IMR-90 (cell line): ENCODE measurements around the gene FAM184A. TPM values are rescaled to one million over a fixed set of nuclear protein-coding genes. Genes with fewer than 3 reads are reported as not detected.

Source experiments
- ATAC-seq: fragments of 200-7000 bp; cut with Tn5 transposase; 2 replicates; pipeline ENCODE4 v1.9.1; 2020; ENCODE audit warnings: low read depth, mild to moderate bottlenecking, moderate library complexity
- BruUV-seq: library from RNA; stranded (reverse); fragments of 400-500 nt; replicated peaks from 2 replicates; lab custom pipeline; 2021; lab: Mats Ljungman, UMichigan
- CTCF ChIA-PET: fragments of 300-600 bp; formaldehyde crosslinking; extraction: SDS; loops from one replicate; lab custom pipeline; 2021; ENCODE audit warnings: antibody characterized with exemption; lab: Yijun Ruan, JAX
- POLR2A ChIA-PET: fragments of 300-600 bp; sonication (Branson Sonifier 250); formaldehyde crosslinking; loops from one replicate; lab custom pipeline; 2022; ENCODE audit warnings: antibody characterized with exemption; ENCODE audit not compliant: unreplicated experiment; lab: Charles Lee
- DNase-seq: peaks from one replicate; pipeline ENCODE4 v3.0.0; 2013
- H2AFZ ChIP-seq: replicated peaks from 2 replicates; pipeline ENCODE3; 2013; ENCODE audit warnings: low read length, mild to moderate bottlenecking; ENCODE audit not compliant: poor library complexity
- H2AK5ac ChIP-seq: 2 replicates; pipeline ENCODE4 v1.6.1; 2013; ENCODE audit warnings: low read depth, low read length, inconsistent platforms
- H2AK9ac ChIP-seq: replicated peaks from 2 replicates; pipeline ENCODE3; 2013; ENCODE audit warnings: mild to moderate bottlenecking, low read depth, low read length, moderate library complexity; ENCODE audit not compliant: poor library complexity
- H2BK120ac ChIP-seq: 2 replicates; pipeline ENCODE4 v1.6.1; 2013; ENCODE audit warnings: low read depth, low read length, inconsistent platforms
- H2BK15ac ChIP-seq: 3 replicates; pipeline ENCODE4 v1.6.1; 2013; ENCODE audit warnings: low read depth, low read length, inconsistent platforms
- H2BK20ac ChIP-seq: 2 replicates; pipeline ENCODE4 v1.6.1; 2013; ENCODE audit warnings: low read depth, mild to moderate bottlenecking, inconsistent platforms, low read length, moderate library complexity
- H2BK5ac ChIP-seq: 2 replicates; pipeline ENCODE4 v1.6.1; 2013; ENCODE audit warnings: mild to moderate bottlenecking, low read depth, low read length, inconsistent platforms; ENCODE audit not compliant: poor library complexity, severe bottlenecking
- H3K14ac ChIP-seq: replicated peaks from 2 replicates; pipeline ENCODE4 v1.6.1; 2013; ENCODE audit warnings: low read depth, low read length, inconsistent platforms
- H3K18ac ChIP-seq: 2 replicates; pipeline ENCODE4 v1.6.1; 2013; ENCODE audit warnings: low read depth, low read length, control low read depth
- H3K23ac ChIP-seq: 2 replicates; pipeline ENCODE4 v1.6.1; 2013; ENCODE audit warnings: low read depth, low read length, inconsistent platforms
- H3K27ac ChIP-seq: 2 replicates; pipeline ENCODE4 v1.5.1; 2013; ENCODE audit warnings: mild to moderate bottlenecking, control low read depth, low read length; ENCODE audit not compliant: insufficient read depth
- H3K27me3 ChIP-seq: 2 replicates; pipeline ENCODE4 v1.6.1; 2013; ENCODE audit warnings: low read length; ENCODE audit not compliant: control insufficient read depth, insufficient read depth
- H3K36me3 ChIP-seq: 2 replicates; pipeline ENCODE4 v1.6.1; 2013; ENCODE audit warnings: low read length, mixed read lengths; ENCODE audit not compliant: control insufficient read depth, insufficient read depth
- H3K4ac ChIP-seq: 2 replicates; pipeline ENCODE4 v1.6.1; 2013; ENCODE audit warnings: low read depth, low read length, inconsistent platforms
- H3K4me1 ChIP-seq: 2 replicates; pipeline ENCODE4 v1.6.1; 2013; ENCODE audit warnings: low read length, mixed read lengths; ENCODE audit not compliant: control insufficient read depth, insufficient read depth
- H3K4me2 ChIP-seq: 2 replicates; pipeline ENCODE4 v1.6.1; 2013; ENCODE audit warnings: low read depth, mild to moderate bottlenecking, control low read depth, low read length, moderate library complexity
- H3K4me3 ChIP-seq: 2 replicates; pipeline ENCODE4 v1.5.1; 2013; ENCODE audit warnings: low read depth, mild to moderate bottlenecking, control low read depth, low read length, moderate library complexity; ENCODE audit not compliant: insufficient read depth
- H3K56ac ChIP-seq: 2 replicates; pipeline ENCODE4 v1.6.1; 2013; ENCODE audit warnings: low read length, inconsistent platforms; ENCODE audit not compliant: insufficient read depth; ENCODE audit errors: extremely low read depth
- H3K79me1 ChIP-seq, 2 experiments: 2 replicates each; pipeline ENCODE4 v1.6.1; 2013; ENCODE audit warnings: low read length in 2 of 2, inconsistent platforms in 1 of 2, low read depth in 1 of 2
- H3K9ac ChIP-seq: 2 replicates; pipeline ENCODE4 v1.6.1; 2013; ENCODE audit warnings: low read depth, low read length, control low read depth
- H3K9me1 ChIP-seq: 2 replicates; pipeline ENCODE4 v1.6.1; 2013; ENCODE audit warnings: low read length, inconsistent platforms; ENCODE audit not compliant: insufficient read depth
- H3K9me3 ChIP-seq: 2 replicates; pipeline ENCODE4 v1.6.1; 2013; ENCODE audit warnings: low read length; ENCODE audit not compliant: control insufficient read depth, insufficient read depth
- H4K20me1 ChIP-seq: 2 replicates; pipeline ENCODE4 v1.6.1; 2013; ENCODE audit warnings: low read length, inconsistent platforms; ENCODE audit not compliant: insufficient read depth
- H4K5ac ChIP-seq: 2 replicates; pipeline ENCODE4 v1.6.1; 2013; ENCODE audit warnings: mild to moderate bottlenecking, low read depth, low read length, control low read depth
- H4K8ac ChIP-seq, 2 experiments: 2 replicates each; pipeline ENCODE4 v1.6.1; 2013; ENCODE audit warnings: low read depth in 2 of 2, low read length in 2 of 2, control low read depth in 1 of 2, inconsistent platforms in 1 of 2
- H4K91ac ChIP-seq: 2 replicates; pipeline ENCODE4 v1.6.1; 2013; ENCODE audit warnings: low read depth, low read length, inconsistent platforms; ENCODE audit not compliant: insufficient read depth
- CEBPB ChIP-seq: IDR thresholded peaks from 2 replicates; pipeline ENCODE4 v1.6.1; 2012; ENCODE audit warnings: low read depth, low read length, improper control_type of control experiment
- FOS ChIP-seq: fragments of 150-350 bp; IDR thresholded peaks from 2 replicates; pipeline ENCODE4 v1.6.1; 2016; ENCODE audit warnings: low read depth, low read length
- MAFK ChIP-seq: IDR thresholded peaks from 2 replicates; pipeline ENCODE4 v1.6.1; 2012; ENCODE audit warnings: low read depth, low read length, improper control_type of control experiment
- MXI1 ChIP-seq: IDR thresholded peaks from 2 replicates; pipeline ENCODE4 v1.6.1; 2012; ENCODE audit warnings: low read depth, mild to moderate bottlenecking, low read length, moderate library complexity, borderline replicate concordance
- RFX5 ChIP-seq: IDR thresholded peaks from 2 replicates; pipeline ENCODE4 v1.8.0; 2012; ENCODE audit warnings: low read depth, mild to moderate bottlenecking, low read length, moderate library complexity
- WGBS, 2 experiments: methylation state at CpG; one replicate each; pipeline versions ENCODE4 v1.1.5 to v1.1.7; 2013; ENCODE audit warnings: missing lambda C conversion rate in 2 of 2; ENCODE audit not compliant: insufficient read length in 1 of 2; ENCODE audit errors: extremely low coverage in 2 of 2; 5-methylcytosine and 5-hydroxymethylcytosine counted together
- dilution Hi-C: fragments of 300-500 bp; cut with HindIII; formaldehyde crosslinking; loops from one replicate; pipeline ENCODE4 v1.14.3; 2018; ENCODE audit warnings: low sequenced_read_pairs; ENCODE audit not compliant: unreplicated experiment
- in situ Hi-C: fragments of 300-500 bp; cut with MboI; formaldehyde crosslinking; loops from 3 replicates; pipeline ENCODE4 v1.14.3; 2019; ENCODE audit warnings: low sequenced_read_pairs, inconsistent platforms, mixed read lengths
- intact Hi-C: fragments of 100-400 bp; cut with micrococcal nuclease; formaldehyde crosslinking; loops from 2 replicates; pipeline ENCODE4 v1.10.0; 2022
- polyA plus RNA-seq, 3 experiments: library from polyadenylated mRNA; depleted of rRNA; stranded (reverse); fragments of >200 nt; gene quantifications; 2 replicates each; pipeline ENCODE4 v1.2.3, GENCODE V29; 2012; ENCODE audit warnings: low replicate concordance in 1 of 3
- total RNA-seq: library from RNA; depleted of rRNA; stranded (reverse); fragments of >200 nt; gene quantifications from 2 replicates; pipeline ENCODE4 v1.2.3, GENCODE V29; 2012
- TF ChIP-seq, protein P1 (sequence below): fragments of 150-350 bp; IDR thresholded peaks from 2 replicates; pipeline ENCODE4 v1.6.1; 2016; ENCODE audit warnings: low read depth, mild to moderate bottlenecking, low read length, moderate library complexity, borderline replicate concordance

The FAM184A gene
- total and polyA plus RNA-seq, 2 of the 4 experiments (the other 2 are of a cell fraction) = 0.03 TPM; not detected in 1

DNA sequence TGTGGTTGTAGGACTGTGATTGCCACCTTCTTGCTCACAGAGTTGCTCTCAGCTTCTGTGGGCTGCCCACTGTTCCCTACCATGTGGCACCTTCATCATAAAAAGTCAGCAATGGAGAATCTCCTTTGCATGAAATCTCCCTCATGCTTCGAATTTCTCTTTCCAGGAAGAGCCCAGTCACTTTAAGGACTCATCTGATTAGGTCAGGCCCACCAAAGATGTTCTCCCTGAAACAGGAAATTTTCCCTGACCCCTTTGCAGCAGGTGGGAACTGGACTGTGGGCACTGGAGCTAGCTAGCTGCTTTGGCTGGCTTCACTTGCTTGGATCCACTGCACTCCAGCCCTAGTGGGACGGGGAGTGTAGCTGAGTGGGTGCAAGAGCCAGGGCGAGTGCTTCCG is 47.7 kb upstream of the FAM184A start:
- no peaks in the 10 kb centered on the region; the same call in 1 of the 2 replicates for H3K9me3 ChIP-seq
- no peak overlapping the region for H3K14ac ChIP-seq
- no peak overlapping the region for H2BK20ac ChIP-seq
- 44% methylated on average over 1 of the region's 4 CpGs; no CpG with 5 or more reads in 1 of the 2 experiments for WGBS, 2 experiments
- no peak overlapping the region for H3K4me3 ChIP-seq
- no peak overlapping the region for H3K9ac ChIP-seq
- H3K56ac ChIP-seq = no peak overlapping the region
- ChIA-PET POLR2A (no interaction called here), CTCF (no interaction called here)
- no peaks in the 10 kb centered on the region for H3K79me1 ChIP-seq
- no peak overlapping the region for H4K8ac ChIP-seq
- H4K91ac ChIP-seq = no peak overlapping the region
- H3K9me1 ChIP-seq = no peaks in the 10 kb centered on the region
- dilution Hi-C loops (no loop called here), in situ Hi-C loops (no loop called here), intact Hi-C loops (no loop called here)
- 0 out of 2 replicates have a peak, but pooled peaks cover 3% of the 10 kb centered on the region for H3K4me1 ChIP-seq
- H3K27ac ChIP-seq = no peak overlapping the region
- no peak overlapping the region for H2BK5ac ChIP-seq
- no peak overlapping the region for H3K23ac ChIP-seq
- peaks cover 2% of the 10 kb centered on the region; the same call in 1 of the 2 replicates for H3K27me3 ChIP-seq
- BruUV-seq = no TSS peak
- DNase-seq (no peak), ATAC-seq (no peak)
- TF ChIP-seq CEBPB (no peak), MAFK (no peak), FOS (no peak), MXI1 (no peak), RFX5 (no peak)
- TF ChIP-seq, protein P1, sequence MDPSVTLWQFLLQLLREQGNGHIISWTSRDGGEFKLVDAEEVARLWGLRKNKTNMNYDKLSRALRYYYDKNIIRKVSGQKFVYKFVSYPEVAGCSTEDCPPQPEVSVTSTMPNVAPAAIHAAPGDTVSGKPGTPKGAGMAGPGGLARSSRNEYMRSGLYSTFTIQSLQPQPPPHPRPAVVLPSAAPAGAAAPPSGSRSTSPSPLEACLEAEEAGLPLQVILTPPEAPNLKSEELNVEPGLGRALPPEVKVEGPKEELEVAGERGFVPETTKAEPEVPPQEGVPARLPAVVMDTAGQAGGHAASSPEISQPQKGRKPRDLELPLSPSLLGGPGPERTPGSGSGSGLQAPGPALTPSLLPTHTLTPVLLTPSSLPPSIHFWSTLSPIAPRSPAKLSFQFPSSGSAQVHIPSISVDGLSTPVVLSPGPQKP = no peak
- no peaks in the 10 kb centered on the region for H3K36me3 ChIP-seq
- H2BK15ac ChIP-seq = no peak overlapping the region
- H2AFZ ChIP-seq = no peak overlapping the region
- H4K20me1 ChIP-seq = no peaks in the 10 kb centered on the region
- H3K4me2 ChIP-seq = no peak overlapping the region
- no peak overlapping the region for H3K18ac ChIP-seq
- H2AK9ac ChIP-seq = no peak overlapping the region
- no peak overlapping the region for H4K5ac ChIP-seq
- no peak overlapping the region for H3K4ac ChIP-seq
- H2AK5ac ChIP-seq = no peak overlapping the region
- no peak overlapping the region for H2BK120ac ChIP-seq
